Esophagus muscularis mucosa (tissue), 3 donors: ENCODE measurements around the gene FAM78B.

Experiments
- POLR2A ChIP-seq: fragments of 450-650 bp; IDR thresholded peaks from one replicate; pipeline ENCODE4 v1.6.1; 2017; ENCODE audit warnings: antibody characterized with exemption, moderate library complexity, mild to moderate bottlenecking, low read depth
- TF ChIP-seq, protein P1 (sequence below), 3 experiments: fragments of 200-600 bp in 2 of 3; fragments of 450-650 bp in 1 of 3; sonication (generic) in 2 of 3; IDR thresholded peaks; one replicate each; pipeline ENCODE4 v1.5.1; 2017 to 2019; ENCODE audit warnings: antibody characterized with exemption in 3 of 3, mild to moderate bottlenecking in 2 of 3, moderate library complexity in 1 of 3

- TF ChIP-seq, protein P1, sequence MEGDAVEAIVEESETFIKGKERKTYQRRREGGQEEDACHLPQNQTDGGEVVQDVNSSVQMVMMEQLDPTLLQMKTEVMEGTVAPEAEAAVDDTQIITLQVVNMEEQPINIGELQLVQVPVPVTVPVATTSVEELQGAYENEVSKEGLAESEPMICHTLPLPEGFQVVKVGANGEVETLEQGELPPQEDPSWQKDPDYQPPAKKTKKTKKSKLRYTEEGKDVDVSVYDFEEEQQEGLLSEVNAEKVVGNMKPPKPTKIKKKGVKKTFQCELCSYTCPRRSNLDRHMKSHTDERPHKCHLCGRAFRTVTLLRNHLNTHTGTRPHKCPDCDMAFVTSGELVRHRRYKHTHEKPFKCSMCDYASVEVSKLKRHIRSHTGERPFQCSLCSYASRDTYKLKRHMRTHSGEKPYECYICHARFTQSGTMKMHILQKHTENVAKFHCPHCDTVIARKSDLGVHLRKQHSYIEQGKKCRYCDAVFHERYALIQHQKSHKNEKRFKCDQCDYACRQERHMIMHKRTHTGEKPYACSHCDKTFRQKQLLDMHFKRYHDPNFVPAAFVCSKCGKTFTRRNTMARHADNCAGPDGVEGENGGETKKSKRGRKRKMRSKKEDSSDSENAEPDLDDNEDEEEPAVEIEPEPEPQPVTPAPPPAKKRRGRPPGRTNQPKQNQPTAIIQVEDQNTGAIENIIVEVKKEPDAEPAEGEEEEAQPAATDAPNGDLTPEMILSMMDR (IDR thresholded peaks at IDR 0.05): no peak
- no peak for TF ChIP-seq POLR2A
Observed at GRCh38 chr1:166090244-166090643, 76.6 kb downstream of the FAM78B start.
